Fibroblast of gingiva (primary cell): Measurements from ENCODE around the gene PLA2G5.

ENCODE experiments used
- DNase-seq: peaks from one replicate; pipeline ENCODE4 v3.0.0-alpha.2; 2011; ENCODE audit warnings: low read depth

Gene PLA2G5

GRCh38 chr1:20090119-20090518, 20.1 kb downstream of the PLA2G5 start:
- no peak for DNase-seq

GRCh38 chr1:20090641-20091040, 20.6 kb downstream of the PLA2G5 start:
- no peak for DNase-seq

GRCh38 chr1:20093303-20093702, 23.3 kb downstream of the PLA2G5 start:
- DNase-seq, result no peak

- DNase-seq, result peak; percentile 9
These were observed 24.0 kb downstream of the PLA2G5 start for GRCh38 chr1:20093940-20094391.

GRCh38 chr1:20095564-20096434, 25.8 kb downstream of the PLA2G5 start:
- no peak for DNase-seq

GRCh38 chr1:20096840-20097447, 26.9 kb downstream of the PLA2G5 start:
- DNase-seq, result no peak

- no peak for DNase-seq
These were observed 29.5 kb downstream of the PLA2G5 start for GRCh38 chr1:20099533-20099932.

GRCh38 chr1:20100632-20101355, 30.8 kb downstream of the PLA2G5 start:
- DNase-seq, result peak; percentile 28

GRCh38 chr1:20102875-20103274, 32.9 kb downstream of the PLA2G5 start:
- peak; percentile 47 for DNase-seq

- DNase-seq, result no peak
These were observed 35.9 kb downstream of the PLA2G5 start for GRCh38 chr1:20105856-20106255.

GRCh38 chr1:20107351-20107750, 37.4 kb downstream of the PLA2G5 start:
- DNase-seq, result no peak

GRCh38 chr1:20107796-20108195, 37.8 kb downstream of the PLA2G5 start:
- no peak for DNase-seq

- no peak for DNase-seq
These were observed 38.6 kb downstream of the PLA2G5 start for GRCh38 chr1:20108366-20109123.

GRCh38 chr1:20109223-20109856, 39.3 kb downstream of the PLA2G5 start:
- no peak for DNase-seq

- no peak for DNase-seq
These were observed 40.7 kb downstream of the PLA2G5 start for GRCh38 chr1:20110679-20111078.

GRCh38 chr1:20111452-20111851, 41.5 kb downstream of the PLA2G5 start:
- DNase-seq, result no peak

GRCh38 chr1:20112279-20113000, 42.4 kb downstream of the PLA2G5 start:
- no peak for DNase-seq

GRCh38 chr1:20114021-20114648, 44.1 kb downstream of the PLA2G5 start:
- DNase-seq, result no peak

- no peak for DNase-seq
These were observed 45.5 kb downstream of the PLA2G5 start for GRCh38 chr1:20115479-20115878.

GRCh38 chr1:20115916-20116315, 45.9 kb downstream of the PLA2G5 start:
- DNase-seq, result no peak
